Large intestine (tissue), 12 donors: Measurements from ENCODE around the gene RHCG. TPM values are rescaled to one million over a fixed set of nuclear protein-coding genes. Genes with fewer than 3 reads are reported as not detected.

ENCODE experiments used
- DNase-seq, 2 donors: peaks; one replicate each; pipeline versions ENCODE4 v3.0.0 to v3.0.0-alpha.2; 2013
- H3K27ac ChIP-seq: one replicate; pipeline ENCODE4 v1.5.1; 2013; ENCODE audit warnings: low read length
- H3K27me3 ChIP-seq: 2 replicates; pipeline ENCODE4 v1.6.1; 2013; ENCODE audit warnings: low read length; ENCODE audit not compliant: control insufficient read depth, insufficient read depth
- H3K36me3 ChIP-seq: 2 replicates; pipeline ENCODE4 v1.6.1; 2013; ENCODE audit warnings: low read length; ENCODE audit not compliant: control insufficient read depth, insufficient read depth
- H3K4me1 ChIP-seq: one replicate; pipeline ENCODE4 v1.6.1; 2013; ENCODE audit warnings: low read length; ENCODE audit not compliant: control insufficient read depth, insufficient read depth
- H3K4me3 ChIP-seq: one replicate; pipeline ENCODE4 v1.5.1; 2013; ENCODE audit warnings: low read length
- H3K9me3 ChIP-seq: one replicate; pipeline ENCODE4 v1.6.1; 2013; ENCODE audit warnings: mild to moderate bottlenecking, low read depth, low read length, moderate library complexity; ENCODE audit not compliant: control insufficient read depth
- WGBS: methylation state at CpG from one replicate; pipeline ENCODE4 v1.1.5; 2013; ENCODE audit warnings: low lambda C conversion rate; ENCODE audit not compliant: insufficient coverage; 5-methylcytosine and 5-hydroxymethylcytosine counted together
- long read RNA-seq, 11 donors: transcript quantifications; one replicate each; lab custom pipeline, GENCODE V29; 2026
- polyA plus RNA-seq: library from polyadenylated mRNA; unstranded; fragments of 120-200 nt; gene quantifications from one replicate; pipeline ENCODE4 v1.2.1, GENCODE V29; 2013

RHCG gene
- polyA plus RNA-seq = 0.12 TPM
- long read RNA-seq, donor 1 = 0 reads
- long read RNA-seq, donor 2 = 0 reads
- long read RNA-seq, donor 3 = 0 reads
- long read RNA-seq, donor 4 = 0 reads
- long read RNA-seq, donor 5 = 0 reads
- long read RNA-seq, donor 6 = 0 reads
- long read RNA-seq, donor 7 = 0 reads
- long read RNA-seq, donor 8 = 0 reads
- long read RNA-seq, donor 9 = 0 reads
- long read RNA-seq, donor 10 = 0 reads
- long read RNA-seq, donor 11 = 0 reads

DNA sequence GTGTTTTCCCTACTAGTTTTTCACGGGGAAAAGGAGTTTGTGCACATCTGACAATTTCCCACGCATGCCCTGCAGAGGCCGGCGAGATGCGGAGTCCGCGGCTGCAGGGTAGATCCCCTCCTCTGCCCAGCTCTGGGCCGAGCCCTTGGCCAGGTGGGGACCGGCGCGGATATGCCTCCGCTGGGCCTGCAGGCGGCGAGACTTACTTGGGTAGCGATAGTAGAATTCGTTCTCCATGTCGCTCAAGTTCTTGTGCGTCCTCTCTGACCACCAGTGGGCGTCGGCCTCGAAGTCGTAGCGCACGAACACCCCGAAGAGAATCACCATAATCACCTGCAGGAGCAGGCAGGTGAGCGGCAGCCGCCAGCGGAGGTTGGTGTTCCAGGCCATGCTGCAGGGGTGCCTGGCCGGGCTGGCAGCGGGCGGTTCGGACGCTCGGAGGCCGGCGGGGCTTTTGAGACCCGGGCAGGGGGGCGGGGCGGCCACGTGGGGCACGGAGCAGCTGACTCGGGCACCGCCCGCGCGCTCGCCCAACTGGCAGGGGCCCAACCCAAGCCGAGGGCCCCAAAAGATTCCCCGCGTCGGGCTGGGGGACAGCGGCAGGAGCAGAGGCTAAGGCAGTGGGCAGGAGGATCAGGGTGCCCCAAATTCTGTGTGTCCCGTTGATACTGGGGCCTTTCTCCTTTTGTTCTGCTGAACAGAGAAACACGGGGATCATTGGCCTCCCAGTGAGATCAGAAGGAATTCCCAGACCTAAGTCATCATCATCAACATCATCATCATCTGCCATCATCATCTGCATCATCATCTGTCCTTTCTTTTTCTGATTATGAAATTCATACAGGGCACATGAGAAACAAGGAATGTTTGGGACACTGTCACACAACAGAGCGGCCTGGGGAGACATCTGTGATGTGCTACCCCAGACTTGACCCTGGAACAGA, at the start of gene RHCG:
Gene RHCG (minus strand): TSS at position 429 of the 944 bp plus-strand sequence. CDS start 39 bp downstream, at position 390.
- Histone ChIP-seq H3K4me1 (no peaks in the 10 kb centered on the region), H3K4me3 (no peak within 1 kb of the TSS), H3K27me3 (peaks cover 68% of the 10 kb centered on the region), H3K9me3 (peaks cover 4% of the 10 kb centered on the region), H3K36me3 (no peaks in the 10 kb centered on the region), H3K27ac (no peak within 1 kb of the TSS)
- DNase-seq = peak; percentile 48 to 77
- 51% methylated on average over 2 of the region's 55 CpGs for WGBS

GRCh38 chr15:89543389-89543788, 47.0 kb upstream of the RHCG start:
- no peaks in the 10 kb centered on the region for H3K36me3 ChIP-seq
- no peaks in the 10 kb centered on the region for H3K9me3 ChIP-seq
- no peak overlapping the region for H3K27ac ChIP-seq
- peaks cover 11% of the 10 kb centered on the region for H3K27me3 ChIP-seq
- H3K4me3 ChIP-seq = no peak overlapping the region
- WGBS = no CpG with 5 or more reads among the region's 4 CpGs
- DNase-seq = no peak
- H3K4me1 ChIP-seq = no peaks in the 10 kb centered on the region

- peaks cover 11% of the 10 kb centered on the region for H3K27me3 ChIP-seq
- H3K27ac ChIP-seq = no peak overlapping the region
- WGBS = 86% methylated on average over 1 of the region's 3 CpGs
- H3K4me3 ChIP-seq = no peak overlapping the region
- H3K36me3 ChIP-seq = no peaks in the 10 kb centered on the region
- H3K4me1 ChIP-seq = no peaks in the 10 kb centered on the region
- DNase-seq = no peak
- no peaks in the 10 kb centered on the region for H3K9me3 ChIP-seq
Measured at GRCh38 chr15:89542369-89542768, 46.0 kb upstream of the RHCG start.

DNA sequence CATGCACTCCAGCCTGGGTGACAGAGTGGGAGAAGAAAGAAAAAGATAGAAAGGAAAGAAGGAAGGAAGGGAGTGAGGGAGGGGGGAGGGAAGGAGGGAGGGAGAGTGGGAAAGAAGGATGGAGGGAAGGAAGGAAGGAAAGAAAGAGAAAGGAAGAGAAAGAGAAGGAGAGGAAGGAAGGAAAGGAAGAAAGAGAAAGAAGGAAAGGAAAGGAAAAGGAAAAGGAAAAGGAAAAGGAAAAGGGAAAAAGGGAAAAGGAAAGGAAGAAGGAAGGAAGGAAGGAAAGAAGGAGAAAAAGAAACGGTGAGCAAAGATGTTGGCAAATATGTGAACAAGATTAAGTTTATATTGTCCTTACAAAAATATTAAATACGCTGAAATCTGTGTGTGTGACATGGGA, 42.6 kb upstream of the RHCG start:
- no peaks in the 10 kb centered on the region for H3K36me3 ChIP-seq
- no peaks in the 10 kb centered on the region for H3K4me1 ChIP-seq
- no peak for DNase-seq
- H3K9me3 ChIP-seq = no peaks in the 10 kb centered on the region
- H3K4me3 ChIP-seq = no peak overlapping the region
- 68% methylated on average over 2 of the region's 2 CpGs for WGBS
- H3K27me3 ChIP-seq = peaks cover 7% of the 10 kb centered on the region
- H3K27ac ChIP-seq = no peak overlapping the region

DNA sequence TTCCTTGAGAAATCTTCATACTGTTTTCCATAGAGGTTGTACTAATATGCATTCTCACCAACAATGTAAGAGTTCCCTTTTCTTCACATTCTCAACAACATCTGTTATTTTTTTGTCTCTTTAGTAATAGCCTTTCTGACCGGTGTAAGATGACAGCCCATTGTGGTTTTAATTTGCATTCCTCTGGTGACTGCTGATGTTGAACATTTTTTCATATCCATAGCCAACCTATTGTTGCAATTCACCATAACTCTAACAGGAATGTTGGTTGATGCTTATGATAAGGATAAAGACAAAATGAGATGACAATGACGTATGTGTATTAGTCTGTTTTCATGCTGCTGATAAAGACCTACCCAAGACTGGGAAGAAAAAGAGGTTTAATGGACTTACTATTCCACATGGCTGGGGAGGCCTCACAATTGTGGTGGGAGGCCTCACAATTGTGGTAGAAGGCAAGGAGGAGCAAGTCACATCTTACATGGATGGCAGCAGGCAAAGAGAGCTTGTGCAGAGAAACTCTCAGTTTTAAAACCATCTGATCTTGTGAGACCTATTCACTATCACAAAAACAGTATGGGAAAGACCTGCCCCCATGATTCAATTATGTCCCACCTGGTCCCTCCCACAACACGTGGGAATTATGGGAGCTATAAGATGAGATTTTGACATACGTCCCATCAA, 37.6 kb upstream of the RHCG start:
- 83% methylated on average over 1 of the region's 4 CpGs for WGBS
- no peaks in the 10 kb centered on the region for H3K36me3 ChIP-seq
- no peaks in the 10 kb centered on the region for H3K27me3 ChIP-seq
- DNase-seq = no peak
- no peak overlapping the region for H3K4me3 ChIP-seq
- H3K4me1 ChIP-seq = no peaks in the 10 kb centered on the region
- no peak overlapping the region for H3K27ac ChIP-seq
- H3K9me3 ChIP-seq = no peaks in the 10 kb centered on the region

DNA sequence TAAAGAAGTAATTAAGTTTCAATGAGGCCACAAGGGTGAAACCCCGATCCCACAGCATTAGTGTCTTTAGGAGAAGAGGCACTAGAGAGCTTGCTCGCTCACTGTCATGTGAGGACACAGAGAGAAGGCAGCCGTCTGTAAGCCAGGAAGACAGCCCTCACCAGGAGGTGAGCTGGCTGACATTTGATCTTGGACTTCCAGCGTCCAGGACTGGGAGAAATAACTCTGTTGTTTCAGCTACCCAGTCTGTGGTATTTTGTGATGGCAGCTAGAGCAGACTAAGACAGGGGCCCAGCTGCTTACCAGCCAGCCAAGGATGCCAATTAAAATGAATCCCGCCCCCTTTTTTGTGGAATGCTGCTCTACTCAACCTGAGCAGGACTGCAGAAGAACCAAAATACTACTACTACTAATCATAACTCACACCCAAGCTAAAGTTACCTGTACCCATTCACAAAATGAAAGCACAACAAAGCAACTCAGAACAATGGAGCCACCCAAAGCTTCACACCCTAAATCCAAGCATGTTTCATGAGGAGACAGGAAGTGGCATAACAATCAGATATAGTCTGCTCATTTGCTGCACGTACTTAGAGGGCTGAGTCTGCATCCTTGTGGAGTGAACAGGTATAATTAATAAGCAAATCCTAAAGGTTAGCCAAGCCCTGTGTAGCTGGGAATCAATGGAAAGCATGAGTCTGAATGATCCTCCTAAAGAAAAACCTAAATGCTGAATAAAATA, 35.6 kb upstream of the RHCG start:
- DNase-seq = no peak

DNA sequence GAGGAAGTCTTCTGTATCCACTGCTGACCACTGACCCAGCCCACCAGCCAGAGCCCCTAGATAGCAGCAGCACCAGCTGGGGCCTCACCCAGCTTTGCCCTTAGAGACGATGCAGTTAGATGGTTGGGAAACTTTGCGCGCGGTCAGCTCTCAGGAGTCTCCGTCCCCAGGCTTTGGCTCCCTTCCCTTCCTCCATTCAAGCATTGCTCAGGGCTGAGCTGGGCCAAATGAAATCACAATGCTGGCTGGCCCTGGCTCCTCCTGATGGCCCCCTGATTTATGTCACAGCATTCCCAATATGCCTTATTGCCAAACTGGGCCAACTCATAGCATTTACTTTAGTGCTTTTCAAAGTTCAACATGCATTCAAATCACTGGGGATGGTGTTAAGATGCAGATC, 34.6 kb upstream of the RHCG start:
- H3K4me1 ChIP-seq = no peaks in the 10 kb centered on the region
- H3K4me3 ChIP-seq = no peak overlapping the region
- no peaks in the 10 kb centered on the region for H3K36me3 ChIP-seq
- DNase-seq = no peak
- no CpG with 5 or more reads among the region's 5 CpGs for WGBS
- no peak overlapping the region for H3K27ac ChIP-seq
- H3K9me3 ChIP-seq = no peaks in the 10 kb centered on the region
- H3K27me3 ChIP-seq = no peaks in the 10 kb centered on the region

More for the DNA sequence above, 35.6 kb upstream of the RHCG start:
- H3K36me3 ChIP-seq = no peaks in the 10 kb centered on the region
- no peaks in the 10 kb centered on the region for H3K9me3 ChIP-seq
- no peaks in the 10 kb centered on the region for H3K27me3 ChIP-seq
- H3K4me1 ChIP-seq = no peaks in the 10 kb centered on the region
- no peak overlapping the region for H3K27ac ChIP-seq
- WGBS = no CpG with 5 or more reads among the region's 6 CpGs
- no peak overlapping the region for H3K4me3 ChIP-seq

DNA sequence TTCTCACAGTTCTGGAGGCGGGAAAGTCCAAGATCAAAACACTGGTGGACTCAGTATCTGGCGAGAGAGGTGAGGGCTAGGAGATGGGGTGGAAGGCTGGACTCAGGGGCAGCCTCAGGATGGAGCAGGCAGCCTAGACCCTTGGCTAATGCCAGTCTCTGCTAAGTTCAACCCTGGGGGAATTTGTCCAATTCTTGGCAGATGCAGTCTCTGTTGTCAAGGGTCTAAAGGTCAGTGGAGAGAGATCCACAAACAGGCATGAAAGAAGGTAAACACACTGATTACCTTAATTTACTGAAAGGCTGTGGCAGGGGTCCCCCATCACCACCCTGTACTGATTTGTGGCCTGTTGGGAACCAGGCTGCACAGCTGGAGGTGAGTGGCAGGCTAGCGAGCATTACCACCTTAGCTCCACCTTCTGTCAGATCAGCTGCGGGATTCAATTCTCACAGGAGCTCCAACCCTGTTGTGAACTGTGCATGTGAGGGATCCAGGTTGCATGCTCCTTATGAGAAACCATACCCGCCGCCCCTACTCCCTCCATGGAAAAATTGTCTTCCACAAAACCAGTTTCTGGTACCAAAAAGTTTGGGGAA, 32.5 kb upstream of the RHCG start:
- no peaks in the 10 kb centered on the region for H3K36me3 ChIP-seq
- DNase-seq = no peak
- no CpG with 5 or more reads among the region's 6 CpGs for WGBS
- no peaks in the 10 kb centered on the region for H3K4me1 ChIP-seq
- no peak overlapping the region for H3K4me3 ChIP-seq
- H3K9me3 ChIP-seq = no peaks in the 10 kb centered on the region
- H3K27me3 ChIP-seq = peaks cover 2% of the 10 kb centered on the region
- no peak overlapping the region for H3K27ac ChIP-seq

DNA sequence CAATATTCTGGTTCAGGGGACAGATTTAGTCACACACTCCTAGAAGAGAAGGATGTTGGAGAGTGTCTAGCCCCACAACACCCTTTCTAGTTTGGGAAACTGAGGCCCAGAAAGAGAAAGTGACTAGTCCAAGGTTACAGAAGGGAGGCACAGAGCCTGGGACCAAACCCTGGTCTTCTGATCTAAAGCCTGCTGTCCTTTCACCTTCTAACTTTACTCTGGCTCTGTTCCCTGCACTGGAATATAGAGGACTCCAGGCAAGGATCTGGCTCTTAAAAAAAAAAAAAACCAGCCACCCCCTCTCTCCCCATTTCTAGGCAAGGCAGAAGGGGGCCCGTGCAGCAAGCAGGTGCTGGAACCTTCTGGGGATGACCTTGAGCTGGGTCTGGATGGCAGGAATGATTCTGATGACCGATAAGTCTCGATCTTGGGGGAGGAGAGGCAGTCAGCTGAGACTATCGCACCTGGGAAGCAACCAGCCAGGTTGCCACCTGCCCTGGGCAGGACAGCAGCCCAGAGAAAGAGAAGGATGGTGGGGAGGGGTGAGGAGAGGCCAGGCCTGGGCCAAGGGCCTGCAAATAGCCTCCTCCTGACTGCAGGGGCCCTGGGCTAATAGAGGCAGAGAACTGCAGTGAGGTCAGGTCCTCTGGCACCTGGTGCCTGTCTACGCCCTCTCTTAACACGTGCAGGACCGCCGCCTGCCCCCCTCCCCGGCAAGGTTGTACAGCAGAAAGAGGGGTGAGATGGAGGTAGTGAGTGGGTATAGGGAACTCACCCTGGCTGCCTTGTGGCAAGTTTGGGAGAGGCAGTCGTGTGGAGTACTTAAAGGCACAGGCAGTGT, 30.4 kb upstream of the RHCG start:
- no peak for DNase-seq
- Histone ChIP-seq H3K9me3 (no peaks in the 10 kb centered on the region), H3K4me3 (no peak overlapping the region), H3K4me1 (no peaks in the 10 kb centered on the region), H3K27ac (no peak overlapping the region), H3K36me3 (no peaks in the 10 kb centered on the region), H3K27me3 (peaks cover 4% of the 10 kb centered on the region)
- WGBS = no CpG with 5 or more reads among the region's 10 CpGs
